Measurements from ENCODE around the gene SLC30A2.

The SLC30A2 gene

DNA sequence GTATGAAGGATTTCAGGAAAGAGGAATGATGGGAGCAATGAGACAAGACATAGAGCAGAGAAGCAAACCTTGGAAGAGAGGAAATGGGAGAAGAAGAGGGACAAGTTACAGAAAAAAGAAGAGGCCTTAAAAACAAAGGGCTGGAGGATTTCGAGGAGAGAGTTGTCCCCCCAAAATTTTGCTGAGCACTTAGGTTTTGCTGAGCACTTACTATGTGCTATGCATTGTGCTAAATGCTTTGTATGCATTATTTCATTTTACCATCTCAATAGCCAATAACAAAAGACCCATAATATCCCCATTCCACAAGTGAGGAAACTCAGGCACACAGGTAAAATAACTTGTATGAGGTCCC, 24.0 kb upstream of the SLC30A2 start:
- DNase-seq (ENCODE audit: low read depth, low spot score) = no peak

DNA sequence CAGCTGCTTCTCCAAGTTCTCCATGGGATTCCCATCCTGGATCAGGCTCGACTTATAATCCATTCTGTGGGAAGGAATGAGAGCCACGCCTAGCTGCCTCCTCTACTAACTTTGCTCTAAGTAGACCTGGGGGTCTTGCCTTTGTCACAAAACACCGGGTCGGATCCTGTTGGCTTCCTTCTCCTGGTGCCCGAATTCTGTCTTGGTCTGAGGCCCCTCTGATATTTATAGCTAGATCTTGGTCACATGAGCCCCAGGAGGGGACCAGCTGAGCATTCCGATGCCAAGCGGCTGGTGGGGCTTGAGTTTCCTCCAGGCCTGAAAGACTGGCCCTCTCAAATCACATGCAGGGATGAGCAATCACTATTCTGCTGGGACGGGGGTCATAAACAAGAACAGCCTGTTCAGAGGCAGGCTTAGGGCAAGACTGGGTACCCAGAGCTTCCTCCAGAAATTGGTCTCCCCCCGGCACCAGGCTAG, 21.6 kb upstream of the SLC30A2 start, which contains the start of gene TRIM63:
TRIM63 (minus strand) TSS at position 199 of the 480 bp plus-strand sequence; CDS start at position 63, 136 bp downstream.
- DNase-seq (ENCODE audit: low read depth, low spot score) = no peak

DNA sequence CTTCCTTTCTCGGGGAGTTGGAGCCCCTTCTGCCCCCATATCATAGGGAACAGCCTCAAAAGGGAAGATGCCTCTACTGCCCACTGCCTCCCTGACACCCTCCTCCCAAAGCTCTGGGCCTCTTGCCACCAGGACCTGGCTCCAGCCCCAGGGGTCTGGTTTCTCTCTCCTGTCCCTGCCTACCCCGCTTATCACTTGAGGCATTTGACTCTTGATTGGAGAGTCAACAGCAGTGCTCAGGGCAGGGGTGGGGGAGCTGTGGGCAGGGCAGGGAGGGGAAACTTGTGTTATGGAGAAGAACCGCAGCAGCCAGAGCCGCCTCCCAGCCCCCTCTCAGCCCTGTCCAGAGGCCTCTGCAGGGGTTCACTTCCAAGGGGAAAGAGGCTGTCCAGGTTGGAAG, 20.9 kb upstream of the SLC30A2 start:
- DNase-seq (ENCODE audit: low read depth, low spot score) = no peak

- DNase-seq (ENCODE audit: low read depth, low spot score) = no peak
These were observed 20.2 kb upstream of the SLC30A2 start for GRCh38 chr1:26066160-26066559.

GRCh38 chr1:26064553-26064952, 18.6 kb upstream of the SLC30A2 start:
- DNase-seq (ENCODE audit: low read depth, low spot score) = no peak

DNA sequence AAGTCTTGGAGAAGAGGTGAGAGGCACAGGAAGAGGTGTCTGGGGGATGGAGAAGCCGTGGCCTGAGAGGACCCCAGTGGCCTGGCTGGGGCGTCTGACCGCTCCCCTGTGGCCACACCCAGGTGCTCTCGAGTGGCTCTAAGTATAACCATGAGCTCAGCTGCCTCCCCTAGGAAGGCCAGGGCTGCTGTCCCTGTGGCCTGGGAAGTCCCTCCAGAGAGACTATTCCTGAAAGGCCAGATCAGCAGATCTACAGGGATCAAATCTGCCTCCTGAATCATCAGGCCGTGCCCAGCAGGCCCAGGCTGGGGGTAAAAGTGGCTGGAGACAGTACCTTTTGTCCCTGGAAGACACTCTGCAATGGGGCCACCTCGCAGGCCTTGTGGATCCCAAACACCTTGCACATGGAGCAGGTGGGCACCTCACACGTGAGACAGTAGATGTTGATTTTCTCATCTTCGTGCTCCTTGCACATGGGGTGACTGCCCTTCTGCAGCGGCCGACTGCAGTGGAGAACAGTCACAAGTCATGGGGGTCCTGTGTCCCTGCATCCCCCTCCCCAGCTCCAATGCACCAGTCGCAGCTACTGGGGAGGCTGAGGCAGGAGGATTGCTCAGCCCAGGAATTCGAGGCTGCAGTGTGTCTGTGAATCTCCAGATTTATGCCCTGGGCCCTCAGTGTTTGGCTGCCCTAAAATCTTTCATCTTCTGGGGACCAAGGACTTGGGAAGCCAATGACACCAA, 15.1 kb upstream of the SLC30A2 start:
- DNase-seq (ENCODE audit: low read depth, low spot score) = no peak

DNA sequence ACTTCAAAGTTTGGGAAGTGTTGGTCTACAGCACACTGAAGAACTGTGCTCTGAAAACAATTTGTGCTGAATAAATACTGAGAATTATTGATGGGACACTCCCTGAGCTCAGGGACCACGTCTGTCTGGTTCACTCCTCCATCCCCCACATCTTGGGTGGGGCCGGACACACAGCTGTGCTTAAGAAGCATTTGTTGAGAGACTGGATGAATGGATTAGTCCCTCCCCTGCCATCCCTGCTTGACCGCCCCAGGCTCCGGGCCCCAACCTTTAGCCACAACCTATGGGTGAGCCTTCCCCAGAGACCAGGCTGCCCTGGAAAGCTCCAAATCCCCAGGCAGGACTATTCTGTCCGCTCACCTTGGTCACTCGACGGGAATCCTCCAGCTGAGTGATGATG, 14.0 kb upstream of the SLC30A2 start:
- no peak for DNase-seq (ENCODE audit: low read depth, low spot score)

DNA sequence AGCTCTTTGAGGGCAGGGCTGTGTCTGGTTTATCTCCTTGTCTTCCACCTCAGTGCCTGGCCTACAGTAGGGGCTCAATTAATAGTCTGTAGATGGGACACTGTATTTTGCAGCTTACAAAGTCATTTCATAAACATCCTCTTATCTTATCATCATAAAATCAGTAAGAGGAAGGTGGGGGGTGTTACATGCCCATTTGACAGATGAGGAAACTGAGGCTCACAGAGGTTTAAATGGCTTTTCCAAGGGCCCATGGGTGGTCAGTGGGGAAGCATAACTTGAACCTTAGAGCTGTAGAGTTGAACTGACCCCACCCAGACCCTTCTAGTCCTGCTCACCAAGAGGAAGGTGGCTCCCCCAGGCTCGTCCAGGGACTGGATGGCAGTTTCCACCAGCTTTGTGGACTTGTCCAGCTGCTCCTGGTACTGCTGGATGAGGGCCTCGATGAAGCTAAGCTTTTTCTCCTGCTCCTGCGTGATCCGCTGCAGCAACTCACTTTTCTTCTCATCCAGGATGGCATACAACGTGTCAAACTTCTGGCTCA, 12.2 kb upstream of the SLC30A2 start:
- no peak for DNase-seq (ENCODE audit: low read depth, low spot score)

GRCh38 chr1:26057189-26057588, 11.3 kb upstream of the SLC30A2 start:
- no peak for DNase-seq (ENCODE audit: low read depth, low spot score)

DNA sequence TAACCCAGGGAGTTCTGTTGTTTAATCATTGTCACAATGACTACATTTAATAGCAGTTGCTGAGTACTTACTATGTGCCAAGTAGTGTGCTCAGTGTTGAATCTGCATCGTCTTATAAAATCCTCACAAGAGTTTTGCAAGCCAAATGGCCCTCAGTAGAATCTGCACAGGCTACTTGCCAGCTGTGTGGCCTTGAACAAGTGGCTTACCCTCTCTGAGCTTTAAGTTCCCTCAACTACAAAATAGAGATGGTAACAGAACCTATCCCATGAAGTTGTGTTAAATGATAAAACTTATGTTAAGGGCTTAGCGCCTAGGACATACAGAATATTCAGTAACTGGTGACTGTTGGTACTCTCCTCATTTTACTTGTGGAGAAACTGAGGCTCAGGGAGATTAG, 9.1 kb upstream of the SLC30A2 start:
- DNase-seq (ENCODE audit: low read depth, low spot score) = no peak

- DNase-seq (ENCODE audit: low read depth, low spot score) = no peak
These were observed 8.0 kb upstream of the SLC30A2 start for GRCh38 chr1:26053718-26054560.

GRCh38 chr1:26050248-26050640, 4.3 kb upstream of the SLC30A2 start:
- DNase-seq (ENCODE audit: low read depth, low spot score) = no peak

DNA sequence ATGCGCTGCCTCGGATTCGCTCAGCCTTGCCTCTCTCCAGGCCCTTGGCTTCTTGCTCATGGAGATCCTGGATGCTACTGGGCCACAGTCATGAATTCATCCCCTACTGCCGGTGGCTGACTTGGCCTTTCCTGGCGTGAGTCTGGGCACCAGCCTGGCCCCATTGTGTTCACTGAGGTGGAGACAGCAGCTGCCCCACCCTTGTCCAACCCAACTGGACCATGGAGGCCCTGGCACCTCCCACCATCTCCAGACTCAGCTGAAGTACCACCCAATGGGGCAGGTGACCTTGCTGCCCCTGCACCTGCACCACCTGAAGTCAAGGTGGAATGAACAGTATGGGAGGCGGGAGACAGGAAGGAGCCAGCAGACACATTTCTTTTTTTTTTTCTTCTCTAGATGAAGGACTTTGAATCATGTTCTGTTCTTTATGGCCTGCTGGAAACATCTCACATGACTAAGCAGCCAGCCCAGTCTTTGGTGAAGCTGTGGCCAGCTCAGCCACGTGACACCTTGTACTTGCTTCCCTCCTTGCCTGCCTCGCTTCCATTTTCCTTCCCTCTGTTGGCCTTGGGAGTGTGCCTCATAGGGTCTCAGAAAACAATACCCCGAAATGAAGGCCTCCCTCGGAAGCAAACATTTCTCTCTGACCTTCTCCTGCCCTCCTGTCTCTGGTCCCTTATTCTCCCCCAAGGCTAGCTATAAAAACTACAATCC, 3.8 kb upstream of the SLC30A2 start:
- no peak for DNase-seq (ENCODE audit: low read depth, low spot score)

DNA sequence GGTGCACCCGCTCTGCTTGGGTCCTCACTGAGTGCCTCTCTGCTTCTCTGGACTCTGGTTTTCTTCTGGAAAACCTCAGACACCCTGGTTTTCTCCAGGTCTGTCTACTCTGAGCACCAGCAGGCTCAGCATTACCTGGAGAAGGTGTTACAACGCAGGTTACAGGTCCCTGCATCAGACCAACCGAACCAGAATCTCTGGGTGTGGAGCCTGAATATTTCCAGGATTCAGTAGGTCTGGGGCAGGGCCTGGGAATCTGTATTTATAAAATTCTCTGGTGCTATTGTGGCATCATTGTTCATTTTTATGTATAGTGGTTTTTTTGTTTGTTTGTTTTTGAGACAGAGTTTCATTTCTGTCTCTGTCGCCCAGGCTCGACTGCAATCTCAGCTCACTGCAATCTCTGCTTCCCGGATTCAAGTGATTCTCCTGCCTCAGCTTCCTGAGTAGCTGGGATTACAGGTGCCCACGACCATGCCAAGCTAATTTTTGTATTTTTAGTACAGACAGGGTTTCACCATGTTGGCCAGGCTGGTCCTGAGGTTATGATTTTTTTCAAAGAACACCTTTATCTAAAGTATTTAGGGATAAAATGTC, 1.5 kb upstream of the SLC30A2 start:
- DNase-seq (ENCODE audit: low read depth, low spot score) = no peak

GRCh38 chr1:26046246-26047095, 553 bp upstream of the SLC30A2 start:
- no peak for DNase-seq (ENCODE audit: low read depth, low spot score)

DNA sequence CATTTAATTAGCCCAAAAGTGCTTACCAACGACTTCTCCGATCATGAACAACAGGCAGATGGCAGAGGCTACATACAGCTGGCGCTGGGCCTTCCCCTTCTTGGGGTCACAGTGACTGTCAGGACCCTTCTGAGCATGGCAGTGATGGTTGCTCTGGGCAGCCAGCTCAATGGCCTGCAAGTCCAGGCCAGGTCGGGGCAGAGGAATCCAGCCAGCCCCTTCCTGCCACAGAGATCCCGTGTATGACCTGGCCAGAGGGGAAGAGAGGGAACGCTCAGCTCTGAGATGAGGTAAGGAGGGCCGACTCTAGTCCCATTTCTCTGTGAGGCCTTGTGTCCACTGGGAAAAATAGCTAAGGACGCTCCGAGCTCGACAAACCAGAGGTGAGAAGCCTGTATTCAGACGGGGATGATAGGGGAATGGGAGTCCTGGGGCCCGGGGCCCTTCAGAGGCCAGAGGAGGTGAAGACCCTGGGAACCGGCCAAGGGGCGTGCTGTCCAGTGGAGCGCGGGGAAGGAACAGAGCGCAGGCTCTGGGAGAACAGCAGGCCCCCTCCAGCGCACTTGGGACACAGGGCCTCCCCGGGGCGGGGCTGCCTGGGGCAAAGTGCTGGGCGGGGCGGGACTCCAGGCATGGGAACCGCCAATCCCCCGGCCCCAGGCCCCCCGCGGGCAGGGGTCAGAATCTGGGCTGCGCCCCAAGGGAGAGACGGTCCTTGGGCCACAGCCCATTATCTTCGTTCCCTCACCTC, 772 bp downstream of the SLC30A2 start:
- no peak for DNase-seq (ENCODE audit: low read depth, low spot score)

GRCh38 chr1:26044414-26044813, 1.5 kb downstream of the SLC30A2 start:
- DNase-seq (ENCODE audit: low read depth, low spot score) = no peak

DNA sequence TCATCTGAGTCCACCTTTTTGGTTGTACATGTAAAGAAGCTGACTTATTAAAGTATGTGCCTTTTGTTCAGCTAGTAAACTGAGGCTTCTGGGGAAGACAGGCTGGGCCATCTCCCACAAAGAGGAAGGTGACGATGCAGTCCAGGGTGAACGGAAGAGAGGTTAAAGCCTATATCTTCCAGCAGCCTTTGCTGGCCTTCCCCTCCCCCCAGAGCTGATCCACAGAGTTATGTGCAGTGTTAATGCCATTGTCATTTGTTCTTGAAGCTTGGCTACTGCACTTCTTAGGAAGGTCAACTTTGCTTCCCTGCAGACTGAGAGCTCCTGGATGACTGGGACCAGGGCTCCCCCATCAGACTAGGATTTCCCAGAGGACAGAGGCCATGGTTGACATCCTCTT, 2.2 kb downstream of the SLC30A2 start:
- DNase-seq (ENCODE audit: low read depth, low spot score) = no peak

DNA sequence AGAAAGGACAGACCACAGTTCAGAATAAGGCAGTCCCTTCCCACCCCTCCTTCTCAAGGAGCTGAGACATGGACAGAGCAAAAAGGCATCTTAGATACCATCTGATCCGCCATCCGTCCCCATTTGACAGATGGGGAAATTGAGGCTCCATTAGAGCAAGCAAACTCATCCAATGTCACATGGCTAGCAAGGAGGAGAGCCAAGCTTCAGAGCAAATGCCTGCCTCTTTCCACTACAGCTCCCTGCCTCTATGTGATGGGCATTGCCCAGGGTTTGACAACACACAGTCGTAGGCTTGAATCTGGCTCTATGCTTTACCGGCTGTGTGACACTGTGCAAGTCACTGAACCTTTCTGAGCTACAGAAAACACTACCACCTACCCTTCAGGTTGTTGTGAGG, 3.9 kb downstream of the SLC30A2 start:
- no peak for DNase-seq (ENCODE audit: low read depth, low spot score)

GRCh38 chr1:26041401-26041800, 4.5 kb downstream of the SLC30A2 start:
- no peak for DNase-seq (ENCODE audit: low read depth, low spot score)
